ENCODE results near the gene SPHK2.

GRCh38 chr19:48650974-48651682 lies 31.8 kb downstream of the SPHK2 start:
- TF ChIP-seq ZNF654 (tag by site-specific recombination; IDR thresholded peaks at IDR 0.05; ENCODE audit: low read depth) (no peak), ZNF184 (tag by site-specific recombination; IDR thresholded peaks at IDR 0.05) (no peak), ZNF23 (tag by site-specific recombination; IDR thresholded peaks at IDR 0.05; ENCODE audit: borderline replicate concordance) (no peak), ZNF2 (tag by site-specific recombination; IDR thresholded peaks at IDR 0.05) (no peak), REST (tag by site-specific recombination; IDR thresholded peaks at IDR 0.05) (no peak), ZNF561 (tag by site-specific recombination; IDR thresholded peaks at IDR 0.05; ENCODE audit: borderline replicate concordance) (no peak), TCF7L2 (IDR thresholded peaks at IDR 0.05; ENCODE audit: borderline replicate concordance, low read depth, low read length) (no peak), CTCF (tag by site-specific recombination; IDR thresholded peaks at IDR 0.05) (no peak), ZNF248 (tag by site-specific recombination; IDR thresholded peaks at IDR 0.05) (no peak), ZNF792 (tag by site-specific recombination; IDR thresholded peaks at IDR 0.05) (no peak), YY1 (tag by site-specific recombination; IDR thresholded peaks at IDR 0.05) (no peak), ZNF274 (IDR thresholded peaks at IDR 0.05; ENCODE audit: low read length) (no peak), ZNF274 (tag by site-specific recombination; IDR thresholded peaks at IDR 0.05; ENCODE audit: borderline replicate concordance) (no peak), ZBTB49 (tag by site-specific recombination; IDR thresholded peaks at IDR 0.05; ENCODE audit: low read depth) (no peak), KLF7 (tag by site-specific recombination; IDR thresholded peaks at IDR 0.05; ENCODE audit: borderline replicate concordance) (no peak)

Measured in HEK293 (cell line).